ENCODE measurements around the gene ABCC5. TPM values are rescaled to one million over a fixed set of nuclear protein-coding genes. Genes with fewer than 3 reads are reported as not detected.
"Not testable (repeated sequence)": the region's sequence is repeated elsewhere in the genome, so short reads cannot be mapped to it uniquely, and the experiment has no call there.

Gene ABCC5
- 10 to 100 TPM; 46.6 to 47.6 TPM for total RNA-seq
- long read RNA-seq, full-length matches to known transcripts = 17 of 41 reads
- long read RNA-seq, partial matches to known transcripts = 14 of 41 reads
- long read RNA-seq, other reads (novel, unspliced or antisense) = 10 of 41 reads

DNA sequence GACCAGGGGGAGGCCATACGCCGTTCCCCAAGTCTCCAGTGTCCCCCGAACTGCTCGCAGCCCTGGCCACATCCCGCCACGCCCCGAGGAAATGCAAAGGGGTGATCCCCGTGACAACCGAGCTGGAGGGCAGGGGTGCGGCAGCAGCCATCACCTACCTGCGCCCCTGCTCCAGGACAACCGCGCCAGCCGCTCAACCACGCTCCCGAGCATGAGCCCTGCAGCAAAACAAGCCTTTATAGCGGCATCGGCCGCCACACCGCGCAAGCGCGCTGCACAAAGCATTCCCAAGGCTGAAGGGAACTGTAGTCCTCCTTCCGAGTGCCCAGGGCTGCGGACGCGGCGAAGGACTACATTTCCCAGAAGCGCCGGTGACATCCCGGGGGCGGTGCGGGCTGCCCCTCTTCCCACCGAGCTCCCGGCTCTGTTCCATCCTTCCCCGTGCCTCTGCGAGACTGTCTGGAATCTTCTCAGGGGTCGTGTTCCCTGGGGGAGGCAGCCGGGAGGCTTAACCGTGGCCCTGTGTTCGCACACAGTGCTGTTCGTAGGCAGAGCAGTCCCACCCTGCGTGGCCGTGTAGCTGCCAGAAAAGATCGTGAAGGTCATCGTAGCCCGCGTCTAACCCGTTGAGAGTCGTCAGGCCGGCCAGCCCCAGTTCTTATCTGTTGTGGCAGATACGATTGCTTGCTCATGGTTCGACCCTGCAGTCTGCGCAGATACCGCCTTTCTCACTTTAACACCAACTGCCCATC, at the start of gene ABCC5:
ABCC5 (minus strand) TSS at position 213 of the 752 bp plus-strand sequence. CDS start 3,492 bp downstream, outside the sequence.
- ATAC-seq (peak; percentile 94), DNase-seq (peak; percentile 92 to 94)
- intact Hi-C loops (cut with DNase I, micrococcal nuclease) = loop anchor here in 1 of 2 donors (10.0 kb wide), 1 partner anchor 123 kb away; no protein-coding TSS in a partner anchor

DNA sequence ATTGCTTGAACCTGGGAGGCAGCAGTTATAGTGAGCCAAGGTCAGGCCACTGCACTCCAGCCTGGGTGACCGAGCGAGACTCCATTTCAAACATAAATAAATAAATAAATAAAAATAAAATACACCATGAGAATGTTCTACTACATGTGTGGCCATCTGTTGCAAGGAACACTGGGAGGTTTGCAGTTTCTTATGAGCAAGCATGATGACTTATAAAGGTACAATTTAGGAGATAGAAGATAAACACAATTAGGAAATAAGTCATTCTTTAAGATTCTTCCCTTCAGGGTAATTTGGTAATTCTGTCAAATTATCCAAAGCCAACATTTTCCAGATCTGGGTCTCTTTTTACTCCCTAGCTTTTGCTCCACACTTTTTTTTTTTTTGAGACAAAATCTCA, 48.5 kb upstream of the ABCC5 start:
- DNase-seq (no peak), ATAC-seq (no peak)
- intact Hi-C loops (cut with DNase I, micrococcal nuclease) = no loop called here

DNA sequence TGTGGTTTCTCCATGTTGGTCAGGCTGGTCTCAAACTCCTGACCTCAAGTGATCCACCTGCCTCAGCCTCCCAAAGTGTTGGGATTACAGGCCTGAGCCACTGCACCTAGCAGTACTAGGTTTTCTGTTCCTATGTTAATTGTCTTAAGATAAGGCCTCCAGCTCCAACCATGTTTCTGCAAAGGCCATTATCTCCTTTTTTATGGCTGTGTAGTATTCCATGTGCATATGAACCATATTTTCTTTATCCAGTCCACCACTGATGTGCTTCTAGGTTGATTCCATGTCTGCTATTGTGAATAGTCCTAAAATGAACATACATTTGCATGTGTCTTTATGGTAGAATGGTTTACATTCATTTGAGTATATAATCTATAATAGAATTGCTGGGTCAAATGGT, 45.0 kb upstream of the ABCC5 start:
- no peak for ATAC-seq
- no peak for DNase-seq
- intact Hi-C loops (cut with DNase I, micrococcal nuclease) = no loop called here

DNA sequence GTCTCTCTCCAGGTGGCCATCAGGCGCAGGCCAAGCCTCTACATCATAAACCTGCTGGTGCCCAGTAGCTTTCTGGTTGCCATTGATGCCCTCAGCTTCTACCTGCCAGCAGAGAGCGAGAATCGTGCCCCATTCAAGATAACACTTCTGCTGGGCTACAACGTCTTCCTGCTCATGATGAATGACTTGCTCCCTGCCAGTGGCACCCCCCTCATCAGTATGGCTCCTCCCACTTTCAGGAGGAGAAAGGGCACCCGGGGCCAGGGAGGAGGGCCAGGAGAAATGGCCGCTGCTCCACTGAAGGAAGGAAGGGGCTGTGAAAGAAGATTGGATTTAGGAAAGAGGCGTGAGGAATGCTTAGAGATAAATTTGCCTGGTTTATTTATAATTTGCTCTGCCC, 41.7 kb upstream of the ABCC5 start:
- ATAC-seq = no peak
- intact Hi-C loops (cut with DNase I, micrococcal nuclease) = no loop called here

DNA sequence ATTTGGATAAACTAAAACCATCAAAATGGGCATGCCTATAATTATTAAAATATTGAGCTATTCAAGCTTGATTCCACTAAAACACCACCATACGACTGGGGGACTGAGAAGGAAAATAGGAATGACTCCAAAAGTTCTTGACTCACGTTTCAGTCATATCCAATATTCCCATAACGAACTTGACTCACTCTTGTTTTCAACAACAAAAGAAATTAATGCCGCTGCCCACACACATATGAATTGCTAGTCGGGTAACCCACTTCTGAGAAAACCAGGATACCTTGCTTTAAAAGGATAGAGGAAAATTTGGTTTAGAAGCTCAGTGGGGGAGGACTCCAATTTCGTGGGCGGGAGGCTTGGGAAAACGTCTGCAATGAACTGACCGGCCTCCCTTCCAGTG, 40.3 kb upstream of the ABCC5 start:
- DNase-seq (no peak), ATAC-seq (no peak)
- intact Hi-C loops (cut with DNase I, micrococcal nuclease) = no loop called here

More for the DNA sequence above, 41.7 kb upstream of the ABCC5 start:
- no peak for DNase-seq

DNA sequence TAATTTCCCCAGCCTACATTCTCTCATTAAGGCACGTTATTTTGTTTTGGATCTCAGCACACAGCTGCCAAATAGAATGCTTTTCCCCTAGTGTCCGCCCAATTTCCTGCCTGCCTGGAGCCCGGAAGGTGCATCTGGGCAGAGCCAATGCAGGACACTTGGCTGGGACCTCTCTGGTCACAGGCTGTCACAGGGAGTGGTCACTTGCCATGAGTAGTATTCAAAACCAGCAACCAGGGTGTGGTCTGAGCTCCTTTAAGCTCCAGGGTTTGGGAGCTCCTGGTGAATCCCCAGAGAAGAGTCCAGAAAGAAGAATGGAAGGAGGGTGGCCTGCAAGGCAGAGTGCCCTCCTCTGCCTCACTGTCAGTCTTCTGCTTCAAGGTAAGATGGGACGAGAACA, 35.1 kb upstream of the ABCC5 start, which contains the start of gene HTR3C:
HTR3C (plus strand) TSS at position 281 of the 400 bp plus-strand sequence; CDS start at position 315, 34 bp downstream.
- no peak for DNase-seq
- ATAC-seq = no peak
- intact Hi-C loops (cut with DNase I, micrococcal nuclease) = no loop called here

DNA sequence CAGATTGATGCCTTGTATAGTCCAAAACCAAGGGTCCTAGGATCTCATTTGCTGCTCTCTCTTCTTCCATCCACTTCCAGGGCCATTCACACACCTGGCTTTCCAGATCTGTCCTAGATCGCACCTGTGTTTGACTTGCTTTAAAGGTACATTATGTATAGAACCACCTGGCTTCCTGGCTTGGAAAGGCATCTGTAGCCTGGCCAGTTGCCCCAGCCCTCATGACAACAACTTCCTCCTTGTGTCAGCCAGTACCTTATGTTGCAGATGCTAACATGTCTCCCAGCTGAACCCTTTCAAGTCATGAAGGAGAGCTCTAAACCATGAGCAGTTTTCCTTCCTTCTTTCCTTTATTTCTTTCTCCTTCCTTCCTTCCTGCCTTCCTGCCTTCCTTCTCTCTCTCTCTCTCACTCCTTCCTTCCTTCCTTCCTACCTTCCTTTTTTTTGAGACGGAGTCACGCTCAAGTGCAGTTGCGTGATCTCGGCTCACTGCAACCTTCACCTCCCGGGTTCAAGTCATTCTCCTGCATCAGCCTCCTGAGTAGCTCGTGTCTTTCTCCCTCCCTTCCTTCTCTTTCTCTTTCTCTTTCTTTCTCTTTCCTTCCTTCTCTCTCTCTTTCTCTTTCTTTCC, 32.6 kb upstream of the ABCC5 start:
- DNase-seq = peak in 1 of 2 donors; percentile 14
- peak; percentile 51 for ATAC-seq
- intact Hi-C loops (cut with DNase I, micrococcal nuclease) = no loop called here

DNA sequence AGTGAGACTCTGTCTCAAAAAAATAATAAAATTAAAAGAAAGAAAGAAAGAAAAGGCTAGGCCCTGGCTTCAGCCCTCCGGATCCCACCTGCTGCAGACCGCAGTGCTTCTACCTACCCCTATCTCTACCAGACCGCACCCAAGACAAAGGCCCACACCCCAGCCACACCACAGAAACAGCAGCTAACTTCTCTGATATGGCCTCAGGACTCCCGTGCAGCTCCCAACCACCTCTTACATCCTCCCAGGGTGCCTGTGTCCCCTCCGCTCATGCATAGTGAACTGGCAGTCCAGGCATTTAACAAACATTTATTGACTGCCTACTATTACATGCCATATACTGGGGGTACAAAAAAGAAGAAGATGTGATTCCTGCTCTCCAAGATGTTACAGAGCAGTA, 28.3 kb upstream of the ABCC5 start:
- ATAC-seq = no peak
- intact Hi-C loops (cut with DNase I, micrococcal nuclease) = no loop called here

DNA sequence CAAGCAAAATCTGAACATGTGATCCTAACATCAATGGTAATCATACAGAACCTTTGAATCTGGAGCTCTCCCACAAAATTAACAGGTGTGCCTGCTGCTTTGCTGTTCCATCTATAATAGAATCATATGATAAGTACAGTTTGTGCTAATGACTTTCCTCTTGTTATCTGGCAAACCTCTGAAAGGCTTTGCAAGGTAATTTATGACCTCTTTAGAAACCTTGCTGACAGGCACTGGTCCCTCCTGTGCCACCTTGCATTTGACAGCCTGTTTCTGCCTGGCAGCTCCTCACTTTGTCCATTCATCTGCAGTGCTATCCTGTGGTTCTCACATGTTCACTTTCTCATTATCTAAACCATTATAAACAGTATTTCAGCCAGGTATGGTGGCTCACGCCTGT, 24.9 kb upstream of the ABCC5 start:
- intact Hi-C loops (cut with DNase I, micrococcal nuclease) = no loop called here

More for the DNA sequence above, 28.3 kb upstream of the ABCC5 start:
- no peak for DNase-seq

DNA sequence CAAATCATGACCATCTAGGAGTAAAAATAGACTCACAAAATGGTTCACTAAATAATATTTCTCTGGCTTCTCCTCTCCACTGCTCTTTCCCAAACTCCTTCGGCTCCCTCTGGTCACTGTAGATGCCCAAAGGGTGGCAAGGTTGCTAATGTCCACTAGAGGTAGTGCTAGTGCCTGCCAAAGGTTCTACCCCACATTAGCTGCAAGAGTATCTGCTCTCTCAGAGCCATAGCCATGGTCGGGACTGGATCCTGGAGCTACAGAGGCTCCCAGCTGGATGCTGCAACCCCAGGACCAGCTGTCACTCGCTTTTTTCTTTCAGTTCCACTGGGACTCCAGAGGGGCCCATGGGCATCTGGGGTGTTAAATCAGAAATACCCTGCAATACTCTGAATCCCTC, 22.3 kb upstream of the ABCC5 start:
- intact Hi-C loops (cut with DNase I, micrococcal nuclease) = no loop called here
- peak; percentile 51 for ATAC-seq

More for the DNA sequence above, 24.9 kb upstream of the ABCC5 start:
- DNase-seq = no peak
- no peak for ATAC-seq

DNA sequence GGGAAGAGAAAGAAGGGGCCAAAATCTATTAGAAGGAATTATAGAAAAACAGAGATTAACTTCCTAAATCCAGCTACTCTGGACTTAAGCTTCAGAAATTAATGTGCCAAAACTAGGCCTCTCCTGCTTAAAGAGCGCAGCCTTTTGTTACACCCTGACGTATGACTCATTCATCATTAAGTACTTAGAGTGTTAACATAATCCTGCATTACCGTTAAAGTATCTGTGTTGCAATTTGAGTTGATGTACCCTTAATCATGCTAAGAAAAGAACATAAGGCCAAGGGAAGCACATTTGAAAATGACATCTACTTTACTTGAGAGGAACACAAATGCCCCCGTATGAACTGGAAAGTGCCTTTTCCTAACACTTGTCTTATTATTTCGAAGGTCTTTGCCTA, 21.7 kb upstream of the ABCC5 start:
- ATAC-seq (no peak), DNase-seq (no peak)
- intact Hi-C loops (cut with DNase I, micrococcal nuclease) = no loop called here

More for the DNA sequence above, 22.3 kb upstream of the ABCC5 start:
- no peak for DNase-seq

DNA sequence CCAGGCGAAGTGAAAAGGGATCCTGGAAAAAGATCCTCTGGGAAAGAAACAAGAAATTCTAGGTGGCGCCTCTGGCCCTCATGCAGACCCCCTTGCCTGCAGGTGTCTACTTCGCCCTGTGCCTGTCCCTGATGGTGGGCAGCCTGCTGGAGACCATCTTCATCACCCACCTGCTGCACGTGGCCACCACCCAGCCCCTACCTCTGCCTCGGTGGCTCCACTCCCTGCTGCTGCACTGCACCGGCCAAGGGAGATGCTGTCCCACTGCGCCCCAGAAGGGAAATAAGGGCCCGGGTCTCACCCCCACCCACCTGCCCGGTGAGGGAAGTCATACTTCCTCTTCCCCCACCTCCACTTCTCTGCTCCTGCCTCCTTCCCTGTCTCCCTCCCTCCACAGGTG, 20.6 kb upstream of the ABCC5 start:
- DNase-seq; intact Hi-C loops (cut with DNase I, micrococcal nuclease); ATAC-seq: not testable (repeated sequence)

DNA sequence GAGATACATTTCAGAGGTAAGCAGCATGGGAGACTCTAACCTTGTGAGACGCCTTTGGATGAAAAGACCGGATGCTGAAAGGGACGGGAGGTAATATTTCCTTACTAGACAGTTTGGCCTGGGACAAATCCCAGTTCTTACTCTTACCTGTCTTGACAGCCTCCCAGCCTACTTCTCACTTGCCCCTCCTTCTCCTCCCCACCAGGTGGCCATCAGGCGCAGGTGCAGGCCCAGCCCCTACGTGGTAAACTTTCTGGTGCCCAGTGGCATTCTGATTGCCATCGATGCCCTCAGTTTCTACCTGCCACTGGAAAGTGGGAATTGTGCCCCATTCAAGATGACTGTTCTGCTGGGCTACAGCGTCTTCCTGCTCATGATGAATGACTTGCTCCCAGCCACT, 20.1 kb upstream of the ABCC5 start:
- ATAC-seq = peak; percentile 42
- intact Hi-C loops (cut with DNase I, micrococcal nuclease) = no loop called here
- DNase-seq = no peak

DNA sequence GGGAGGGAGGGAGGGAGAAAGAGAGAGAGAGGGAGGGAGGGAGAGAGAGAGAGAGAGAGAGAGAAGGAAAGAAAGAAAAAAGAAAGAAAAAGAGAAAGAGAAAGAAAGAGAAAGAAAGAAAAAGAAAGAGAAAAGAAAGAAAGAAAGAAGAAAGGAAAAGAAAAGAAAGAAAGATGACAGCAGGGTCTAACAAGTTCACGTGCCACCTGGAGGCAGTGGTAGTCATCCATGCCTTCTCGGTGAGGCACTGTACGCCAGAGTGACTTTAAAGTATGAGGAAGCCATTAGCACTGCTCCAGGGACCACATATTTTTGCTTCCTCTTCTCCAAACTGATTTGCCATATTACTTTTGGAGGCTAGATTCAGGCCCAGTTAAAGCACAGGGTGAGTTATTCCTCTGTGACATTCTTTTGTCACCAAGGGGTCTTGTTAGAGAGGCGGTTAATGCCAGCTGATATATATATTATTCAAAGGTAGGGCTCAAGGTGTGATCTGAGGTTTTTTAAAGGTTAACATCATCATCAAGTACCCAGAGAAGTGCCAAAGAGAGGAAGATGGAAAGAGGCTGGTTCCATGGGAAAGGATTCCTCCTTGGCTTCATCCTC, 13.6 kb upstream of the ABCC5 start, which contains the start of gene HTR3D:
HTR3D (plus strand) TSS at position 556 of the 606 bp plus-strand sequence; CDS start at position 556, 0 bp downstream.
- DNase-seq = no peak
- no peak for ATAC-seq

DNA sequence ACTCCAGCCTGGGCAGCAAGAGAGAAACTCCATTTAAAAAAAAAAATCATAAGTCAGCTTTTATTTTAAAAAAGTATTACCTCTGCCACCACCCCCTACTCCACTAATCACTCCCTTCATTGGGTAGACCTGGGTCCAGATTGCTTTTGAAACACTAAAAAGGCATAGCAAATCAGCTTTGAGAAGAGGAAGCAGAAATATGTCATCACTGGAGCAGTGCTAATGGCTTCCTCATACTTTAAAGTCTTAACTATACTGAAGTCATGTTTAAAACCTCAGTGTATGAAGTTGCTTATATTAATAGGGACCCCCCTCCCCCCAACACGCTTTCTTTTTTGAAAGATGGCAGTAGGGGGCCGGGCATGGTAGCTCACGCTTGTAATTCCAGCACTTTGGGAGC, 12.9 kb upstream of the ABCC5 start:
- no peak for ATAC-seq
- no peak for DNase-seq
- intact Hi-C loops (cut with DNase I, micrococcal nuclease) = no loop called here

More for the DNA sequence above, 13.6 kb upstream of the ABCC5 start, which contains the start of gene HTR3D:
- intact Hi-C loops (cut with DNase I, micrococcal nuclease) = no loop called here

DNA sequence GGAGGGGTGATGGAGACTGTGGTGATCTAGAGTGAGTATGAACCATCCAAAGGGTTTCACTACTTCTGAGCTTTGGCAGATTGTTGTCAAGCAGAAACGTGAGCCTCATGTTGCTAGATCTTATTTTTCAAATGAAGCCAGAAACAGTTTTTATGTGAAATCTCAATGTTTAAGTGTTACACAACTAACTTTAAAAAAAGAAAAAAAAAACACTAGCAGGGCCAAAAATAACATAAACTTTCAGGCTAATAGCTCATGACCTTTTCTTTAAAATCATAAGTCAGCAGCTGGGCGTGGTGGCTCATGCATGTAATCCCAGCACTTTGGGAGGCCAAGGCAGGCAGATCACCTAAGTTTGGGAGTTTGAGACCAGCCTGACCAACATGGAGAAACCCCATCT, 11.8 kb upstream of the ABCC5 start:
- no peak for ATAC-seq
- intact Hi-C loops (cut with DNase I, micrococcal nuclease) = no loop called here
- DNase-seq = no peak

DNA sequence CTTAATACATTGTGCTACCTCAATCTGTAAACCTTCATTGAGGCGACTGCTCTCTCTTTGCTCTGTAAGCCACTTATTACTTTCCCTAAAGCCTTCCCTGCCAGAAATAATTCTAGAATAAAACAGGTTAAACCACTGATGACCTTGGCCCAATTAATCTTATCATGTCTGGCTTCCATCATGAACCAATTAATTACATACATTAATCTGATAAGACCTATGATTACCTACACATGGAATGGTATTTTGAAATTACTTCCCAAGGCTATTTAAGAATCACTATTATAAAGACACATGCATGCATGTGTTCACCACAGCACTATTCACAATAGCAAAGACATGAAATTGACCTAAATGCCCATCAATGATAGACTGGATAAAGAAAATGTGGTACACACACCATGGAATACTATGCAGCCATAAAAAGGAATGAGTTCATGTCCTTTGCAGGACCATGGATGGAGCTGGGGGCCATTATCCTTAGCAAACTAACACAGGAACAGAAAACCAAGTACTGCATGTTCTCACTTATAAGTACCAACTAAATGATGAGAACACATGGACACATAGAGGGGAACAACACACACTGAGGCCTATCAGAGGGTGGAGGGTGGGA, 10.7 kb upstream of the ABCC5 start:
- ATAC-seq; intact Hi-C loops (cut with DNase I, micrococcal nuclease); DNase-seq: not testable (repeated sequence)

DNA sequence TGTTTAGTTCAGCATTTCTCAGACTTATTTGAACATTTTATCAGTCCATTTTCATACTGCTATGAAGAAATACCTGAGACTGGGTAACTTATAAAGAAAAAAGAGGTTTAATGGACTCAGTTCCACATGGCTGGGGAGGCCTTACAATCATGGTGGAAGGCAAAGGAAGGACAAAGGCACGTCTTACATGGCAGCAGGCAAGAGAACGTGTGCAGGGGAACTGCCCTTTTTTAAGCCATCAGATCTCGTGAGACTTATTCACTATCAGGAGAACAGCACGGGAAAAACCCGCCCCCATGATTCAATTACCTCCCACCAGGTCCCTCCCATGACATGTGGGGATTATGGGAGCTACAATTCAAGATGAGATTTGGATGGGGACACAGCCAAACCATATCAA, 7.6 kb upstream of the ABCC5 start:
- intact Hi-C loops (cut with DNase I, micrococcal nuclease); DNase-seq; ATAC-seq: not testable (repeated sequence)

DNA sequence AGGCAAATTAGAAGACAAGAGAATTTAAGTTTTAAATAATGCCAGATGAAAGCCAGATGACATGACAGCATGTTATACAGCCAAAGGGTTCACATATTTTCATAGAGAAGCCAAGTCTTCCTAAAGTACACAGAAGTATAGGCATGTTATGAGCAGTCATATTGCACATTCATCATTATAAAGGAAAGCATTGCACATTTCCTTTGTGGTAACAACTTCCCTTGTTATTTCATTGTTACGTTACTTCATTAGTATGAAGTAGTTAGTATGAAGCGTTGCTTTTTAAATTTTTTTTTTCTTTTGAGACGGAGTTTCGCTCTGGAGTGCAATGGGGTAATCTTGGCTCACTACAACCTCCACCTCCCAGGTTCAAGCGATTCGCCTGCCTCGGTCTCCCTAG, 4.6 kb upstream of the ABCC5 start:
- ATAC-seq (no peak), DNase-seq (no peak)
- intact Hi-C loops (cut with DNase I, micrococcal nuclease) = no loop called here

All from left colon (tissue), 2 donors.